Fibroblast of the conjunctiva (primary cell): Measurements from ENCODE around the gene SSTR1.

Source experiments
- DNase-seq: peaks from one replicate; pipeline ENCODE4 v3.0.0-alpha.2; 2010; ENCODE audit warnings: low read depth

SSTR1 gene

DNA sequence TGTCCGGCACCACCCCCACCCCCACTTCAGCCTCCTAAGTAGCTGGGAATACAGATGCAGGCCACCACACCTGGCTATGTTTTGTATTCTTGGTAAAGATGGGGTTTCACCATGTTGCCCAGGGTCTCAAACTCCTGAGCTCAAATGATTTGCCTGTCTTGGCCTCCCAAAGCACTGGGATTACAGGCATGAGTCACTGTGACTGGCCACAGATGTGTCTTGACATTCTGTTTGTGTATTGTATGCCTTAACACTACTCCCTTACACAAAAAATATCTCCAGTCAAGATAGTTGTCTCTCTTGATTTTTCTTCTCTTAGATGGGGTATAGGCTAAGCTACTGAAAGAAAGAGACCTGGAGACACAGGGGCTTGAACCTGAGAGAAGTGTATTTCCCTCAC, 30.6 kb downstream of the SSTR1 start:
- no peak for DNase-seq

DNA sequence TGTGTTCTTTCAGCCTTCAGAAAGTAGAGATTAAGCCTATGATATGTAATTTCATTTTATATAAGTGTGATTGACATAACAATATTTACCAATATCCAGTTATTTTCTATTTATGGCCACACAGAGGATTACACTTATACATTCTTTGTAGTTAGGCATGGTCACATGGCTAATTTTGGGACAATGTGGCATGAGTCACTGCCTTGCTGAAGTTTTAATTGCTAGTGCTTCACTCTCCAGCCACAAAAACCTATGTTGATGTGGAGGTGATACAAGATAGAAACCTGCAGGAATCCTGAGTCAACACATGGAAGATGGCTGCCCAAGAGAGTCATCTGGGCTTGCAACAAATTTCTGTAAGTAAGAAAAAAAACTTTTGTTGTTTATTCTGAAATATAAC, 31.2 kb downstream of the SSTR1 start:
- DNase-seq: no peak

DNA sequence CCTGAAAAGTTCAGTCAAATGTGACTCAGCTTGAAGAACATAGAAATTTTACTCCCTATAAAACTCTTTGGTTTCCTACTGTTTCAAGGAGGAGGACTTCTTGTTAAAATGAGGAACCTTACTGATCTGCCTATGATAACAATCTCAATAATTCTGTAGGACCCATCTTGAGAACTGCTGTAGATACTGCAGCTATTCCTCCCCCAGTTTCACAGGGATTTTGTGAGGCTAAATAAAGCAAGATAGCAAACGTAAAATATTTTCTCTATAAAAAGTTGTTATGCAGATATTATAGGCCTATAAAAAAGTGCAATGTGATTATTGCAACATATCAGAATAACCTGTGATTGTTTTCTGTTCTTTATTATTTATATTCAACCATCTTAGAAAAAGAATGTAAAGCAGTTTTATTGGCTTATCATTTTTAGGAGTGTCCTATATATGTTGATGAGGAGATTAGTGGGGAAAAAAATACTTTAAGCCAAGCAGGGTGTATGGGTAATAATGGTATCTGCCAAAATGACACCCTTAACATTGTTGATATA, 36.1 kb downstream of the SSTR1 start:
- DNase-seq: no peak

DNA sequence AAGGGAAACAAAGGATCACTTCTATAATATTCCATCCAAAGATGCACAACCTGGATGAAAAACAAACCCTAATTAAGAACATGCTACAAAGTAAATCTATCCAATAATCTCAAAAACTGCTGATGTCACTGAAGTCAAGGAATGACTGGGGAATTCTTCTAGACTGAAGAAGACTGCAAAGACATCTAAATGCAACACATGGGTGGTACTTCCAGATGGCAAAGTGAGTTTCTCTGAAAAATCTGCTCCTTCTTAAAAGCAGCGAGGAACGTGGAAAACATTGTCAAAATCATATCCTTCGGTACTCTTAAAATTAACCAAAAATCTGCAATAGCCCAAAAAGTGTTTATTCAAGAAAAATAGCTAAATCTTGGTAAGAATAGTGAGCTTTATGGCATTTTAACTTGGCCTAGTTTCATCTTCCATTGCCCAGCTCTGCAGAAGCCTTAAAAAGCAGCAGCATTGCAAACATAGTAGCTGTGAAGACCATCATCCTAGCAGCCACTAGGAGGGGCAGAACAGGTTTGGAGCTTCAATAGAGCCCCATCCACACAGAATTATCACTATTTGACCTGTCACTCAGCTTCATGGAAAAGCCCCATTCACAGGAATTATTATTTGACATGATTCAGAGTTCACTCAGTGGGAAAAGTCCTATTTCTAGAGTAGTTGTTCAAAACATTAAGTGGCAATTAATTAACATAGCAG, 40.8 kb downstream of the SSTR1 start:
- no peak for DNase-seq

DNA sequence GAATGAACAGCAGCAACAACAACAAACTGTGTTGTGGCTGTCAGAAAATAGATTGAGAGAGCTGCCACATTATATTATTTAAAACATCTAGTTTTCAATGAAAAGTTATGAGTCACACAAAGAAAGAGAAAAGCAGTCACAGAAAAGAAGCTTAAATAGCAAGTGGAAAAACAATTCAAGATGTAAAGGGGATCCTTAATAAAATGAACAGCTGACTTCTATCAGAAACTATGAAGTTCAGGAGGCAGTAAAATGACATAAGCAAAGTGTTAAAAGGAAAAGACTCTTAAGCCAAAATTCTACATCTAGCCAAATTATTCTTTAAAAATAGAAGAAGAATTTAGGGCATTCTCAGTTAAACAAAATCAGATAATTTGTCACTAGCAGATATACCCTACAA, 42.6 kb downstream of the SSTR1 start:
- no peak for DNase-seq

DNA sequence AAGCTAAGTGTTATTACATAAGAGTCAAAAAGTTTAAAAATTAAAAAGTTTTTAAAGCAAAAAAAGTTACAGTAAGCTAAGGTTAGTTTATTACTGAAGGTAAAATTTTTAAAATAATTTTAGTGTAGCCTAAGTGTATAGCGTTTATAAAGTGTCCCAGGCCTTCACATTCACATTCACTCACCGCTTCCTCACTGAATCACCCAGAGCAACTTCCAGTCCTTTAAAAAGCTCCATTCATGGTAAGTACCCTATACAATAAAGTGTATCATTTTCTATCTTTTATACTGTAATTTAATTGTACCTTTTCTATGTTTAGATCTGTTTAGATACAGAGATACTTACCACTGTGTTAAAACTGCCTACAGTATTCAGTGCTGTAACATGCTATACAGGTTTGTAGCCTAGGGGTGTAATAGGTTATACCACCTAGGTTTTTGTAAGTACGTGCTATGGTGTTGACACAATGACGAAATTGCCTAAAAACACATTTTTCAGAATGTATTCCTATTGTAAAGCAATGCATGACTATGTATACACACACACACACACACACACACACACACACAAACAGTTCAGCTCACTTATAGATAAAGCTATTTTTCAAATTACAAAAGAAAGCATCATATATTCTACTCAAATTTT, 44.5 kb downstream of the SSTR1 start:
- DNase-seq: no peak

DNA sequence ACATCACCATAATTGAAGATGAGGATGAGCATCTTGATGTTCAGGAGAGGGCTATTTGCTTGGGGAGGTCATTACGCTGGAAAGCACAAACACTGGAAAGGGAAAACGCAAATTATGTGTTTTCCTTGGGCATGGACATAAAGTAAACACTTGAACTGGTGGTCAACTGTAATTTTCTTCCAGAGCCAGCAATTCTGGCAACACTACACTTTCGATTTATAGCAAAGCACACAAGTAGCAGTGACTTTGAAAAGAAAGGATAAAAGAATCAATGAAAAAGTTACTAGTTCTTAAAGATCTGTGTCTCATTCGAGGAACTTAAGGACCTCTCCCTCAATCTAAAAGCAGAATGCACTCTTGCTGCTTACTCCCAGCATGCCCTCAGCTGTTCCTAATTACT, 46.0 kb downstream of the SSTR1 start:
- no peak for DNase-seq

DNA sequence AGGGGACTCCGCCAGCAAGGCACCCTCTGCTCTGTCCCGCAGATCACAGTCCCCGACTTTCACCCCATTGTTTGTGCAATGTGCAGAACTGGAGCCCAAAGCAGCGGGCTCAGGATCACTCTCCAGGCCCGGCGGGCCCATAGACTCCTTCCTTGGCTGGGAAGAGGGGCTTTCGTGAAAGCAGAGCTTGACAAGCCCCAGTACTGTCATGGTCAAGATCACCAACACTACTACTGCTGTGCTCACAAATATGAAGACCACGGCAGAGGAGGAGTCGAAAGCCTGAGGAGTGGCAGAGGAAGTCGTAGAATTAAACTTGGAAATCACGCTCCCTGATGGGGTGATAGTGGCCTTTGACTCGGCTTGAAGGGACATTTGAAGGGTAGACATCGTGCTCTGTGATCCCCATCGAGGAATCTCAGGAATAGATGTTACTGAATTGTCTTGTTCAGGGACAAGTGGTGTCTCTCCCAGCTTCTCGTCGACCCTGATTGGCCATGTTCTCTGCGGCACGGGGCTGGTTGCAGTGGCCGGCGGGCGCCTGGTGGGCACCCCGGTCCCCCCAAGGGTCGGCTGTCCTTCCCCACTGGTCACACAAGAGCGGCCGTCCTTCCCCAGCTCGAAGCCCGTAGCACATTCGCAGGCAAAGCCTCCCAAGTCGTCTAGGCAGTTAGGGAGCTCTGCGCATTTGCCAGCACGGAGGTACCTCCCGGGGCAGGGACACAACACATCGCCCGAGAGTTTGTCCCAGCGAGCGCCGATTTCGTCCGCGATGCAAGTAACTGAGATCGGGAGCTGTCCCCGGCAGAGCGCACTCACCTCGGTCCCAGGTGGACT, 47.1 kb downstream of the SSTR1 start:
- no peak for DNase-seq

DNA sequence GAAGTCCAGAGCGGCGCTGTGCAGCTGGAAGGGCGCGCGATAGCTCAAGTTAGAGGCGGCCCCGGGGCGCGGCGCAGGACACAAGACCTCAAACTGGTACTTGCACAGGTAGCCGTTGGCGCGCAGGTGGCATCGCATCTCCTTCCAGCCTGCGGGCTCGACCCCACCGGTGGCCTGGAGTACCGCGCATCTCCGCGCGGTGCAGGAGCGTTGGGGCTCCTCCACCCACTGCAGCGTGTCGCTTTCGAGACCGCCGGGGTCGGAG, 47.6 kb downstream of the SSTR1 start:
- no peak for DNase-seq

DNA sequence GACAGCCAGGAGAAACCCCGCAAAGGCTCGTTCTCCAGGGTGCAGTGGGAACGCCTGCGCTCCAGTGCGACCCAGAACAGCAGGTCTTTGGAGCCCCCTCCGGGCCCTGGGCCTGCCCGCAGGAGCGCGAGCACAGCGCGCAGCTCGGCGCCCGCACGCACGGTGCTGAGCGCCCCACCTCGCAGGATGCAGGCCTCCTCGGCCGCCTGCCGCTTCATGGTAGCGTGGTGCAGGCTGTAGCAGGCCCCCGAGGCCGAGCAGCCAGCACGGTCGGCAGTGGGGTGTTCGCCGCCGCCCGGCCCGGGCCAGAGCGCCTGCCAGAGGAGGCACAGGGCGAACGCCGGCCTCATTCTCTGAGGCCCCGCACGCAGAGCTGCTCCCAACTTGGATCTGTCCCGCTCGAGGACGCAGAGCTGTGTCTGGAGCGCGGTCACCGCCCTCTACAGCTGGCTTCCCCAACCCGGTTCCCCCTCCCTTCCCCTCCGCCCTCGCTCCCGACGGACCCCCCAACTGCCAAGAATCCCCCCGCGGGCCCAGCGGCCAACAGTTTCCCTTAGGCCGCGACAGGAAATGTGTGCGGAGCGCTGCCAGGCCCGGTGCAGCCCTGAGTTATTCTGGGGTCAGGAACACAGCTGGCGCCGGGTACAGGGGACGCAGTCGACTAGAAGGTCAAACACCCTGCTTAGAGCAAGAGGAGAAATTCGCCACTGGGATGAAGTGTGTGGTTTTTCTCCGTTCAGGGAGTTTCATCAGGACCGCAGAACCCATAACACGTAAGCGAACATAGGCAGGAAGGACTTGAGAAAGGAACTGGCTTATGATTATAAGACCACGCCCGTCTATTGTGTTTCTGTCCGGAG, 48.2 kb downstream of the SSTR1 start, which contains the start of gene CLEC14A:
Gene CLEC14A (minus strand): TSS at position 421 of the 860 bp plus-strand sequence. CDS start 71 bp downstream, at position 350.
- DNase-seq: no peak

DNA sequence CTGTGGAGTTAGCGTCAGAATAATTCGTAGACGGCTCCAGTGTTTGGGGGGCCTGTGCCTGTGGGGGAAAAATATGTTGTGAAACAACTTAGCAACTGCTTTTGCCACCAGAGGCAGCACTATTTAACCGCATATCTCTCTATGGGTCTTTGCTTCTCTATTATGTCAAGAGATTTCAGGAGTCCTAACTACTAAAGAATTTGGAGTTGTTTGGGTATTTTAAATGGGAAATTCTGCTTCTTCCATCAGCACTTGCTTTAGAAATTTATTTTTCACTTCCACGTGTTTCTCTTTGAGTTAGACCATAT, 48.8 kb downstream of the SSTR1 start:
- DNase-seq: peak; percentile 13

DNA sequence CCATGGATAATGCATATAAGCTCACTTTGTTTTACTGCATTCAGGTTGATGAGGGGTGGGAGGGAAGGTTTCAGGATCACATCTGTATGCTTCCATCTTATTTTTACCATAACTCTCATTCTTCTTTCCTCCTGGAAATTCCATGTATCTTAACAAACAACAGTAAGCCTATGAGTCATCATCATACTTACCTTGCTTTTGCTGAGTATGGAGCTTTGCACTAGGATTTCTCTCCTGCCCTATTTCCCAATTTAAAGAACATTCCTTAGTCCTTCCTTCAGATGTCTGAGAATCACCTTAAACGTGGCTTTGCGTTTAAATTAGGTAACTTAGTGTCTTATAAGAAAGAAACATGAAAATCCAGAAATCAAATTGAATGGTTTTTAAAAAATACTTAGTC, 49.8 kb downstream of the SSTR1 start:
- no peak for DNase-seq

DNA sequence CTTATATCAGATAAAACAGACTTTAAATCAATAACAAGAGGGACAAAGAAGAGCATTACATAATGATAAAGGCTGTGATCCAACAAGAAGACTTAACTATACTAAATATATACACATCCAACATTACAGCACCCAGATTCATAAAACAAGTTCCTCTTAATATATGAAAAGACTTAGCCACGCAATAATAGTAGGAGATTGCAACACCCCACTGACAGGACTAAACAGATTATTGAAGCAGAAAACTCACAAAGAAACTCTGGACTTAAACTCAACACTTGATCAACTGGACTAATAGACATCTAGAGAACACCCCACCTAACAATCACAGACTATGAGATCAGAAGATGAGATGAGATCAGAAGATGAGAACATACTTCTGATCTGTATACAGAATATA, 53.9 kb downstream of the SSTR1 start:
- DNase-seq: no peak
